NCI-H2171 treated with DMSO at 0.1 percent for 48 hours (cell line): ENCODE data around the gene FAM186B.
A peak's percentile ranks its signal among the peaks of the same experiment; 100 is the strongest.
"Not testable (repeated sequence)": the region's sequence is repeated elsewhere in the genome, so short reads cannot be mapped to it uniquely, and the experiment has no call there.

Experiments
- DNase-seq: peaks from one replicate; lab custom pipeline; 2025; lab: John Stamatoyannopoulos, UW

FAM186B gene

GRCh38 chr12:49605539-49605938, at the start of gene FAM186B:
Gene FAM186B, minus strand, starts transcription at chr12:49605639. Its CDS starts 162 bp downstream, at chr12:49605477.
- not testable (repeated sequence) for DNase-seq

GRCh38 chr12:49654715-49655114, 49.3 kb upstream of the FAM186B start:
- DNase-seq = no peak

- no peak for DNase-seq
Observed at GRCh38 chr12:49652921-49653520, 47.6 kb upstream of the FAM186B start.

- DNase-seq = no peak
Observed at GRCh38 chr12:49651855-49652254, 46.4 kb upstream of the FAM186B start.

- DNase-seq = no peak
Observed at GRCh38 chr12:49649892-49650291, 44.5 kb upstream of the FAM186B start.

GRCh38 chr12:49649445-49649844, 44.0 kb upstream of the FAM186B start:
- DNase-seq = no peak

GRCh38 chr12:49648712-49649003, 43.2 kb upstream of the FAM186B start:
- DNase-seq = no peak

- no peak for DNase-seq
Observed at GRCh38 chr12:49647827-49648711, 42.6 kb upstream of the FAM186B start.

GRCh38 chr12:49646871-49647654, 41.6 kb upstream of the FAM186B start:
- DNase-seq = no peak

GRCh38 chr12:49646331-49646830, 40.9 kb upstream of the FAM186B start:
- no peak for DNase-seq

- DNase-seq = no peak
Observed at GRCh38 chr12:49645146-49646039, 40.0 kb upstream of the FAM186B start.

GRCh38 chr12:49644620-49644994, 39.2 kb upstream of the FAM186B start:
- peak; percentile 53 for DNase-seq

GRCh38 chr12:49643961-49644619, 38.7 kb upstream of the FAM186B start:
- DNase-seq = no peak

GRCh38 chr12:49643135-49643534, 37.7 kb upstream of the FAM186B start:
- DNase-seq = no peak

GRCh38 chr12:49642370-49642802, 36.9 kb upstream of the FAM186B start:
- DNase-seq = no peak

- DNase-seq = no peak
Observed at GRCh38 chr12:49641748-49642369, 36.4 kb upstream of the FAM186B start.

- DNase-seq = peak; percentile 51
Observed at GRCh38 chr12:49636979-49637755, 31.7 kb upstream of the FAM186B start.

- no peak for DNase-seq
Observed at GRCh38 chr12:49636574-49636973, 31.1 kb upstream of the FAM186B start.

GRCh38 chr12:49635656-49636055, 30.2 kb upstream of the FAM186B start:
- DNase-seq = no peak

GRCh38 chr12:49635036-49635435, 29.6 kb upstream of the FAM186B start:
- DNase-seq = no peak
